HG03442 (cell line): ENCODE data around the gene DNAH2.

ENCODE experiments used
- ATAC-seq: cut with Tn5 transposase; IDR thresholded peaks from one replicate; pipeline ENCODE4 v1.9.1; 2021; ENCODE audit warnings: mild to moderate bottlenecking, moderate library complexity; ENCODE audit not compliant: unreplicated experiment

Gene DNAH2

GRCh38 chr17:7721612-7722011, 4.1 kb downstream of the DNAH2 start:
- ATAC-seq = no peak

- no peak for ATAC-seq
These were observed 10.3 kb downstream of the DNAH2 start for GRCh38 chr17:7727886-7728285.

GRCh38 chr17:7729816-7730215, 12.3 kb downstream of the DNAH2 start:
- no peak for ATAC-seq

DNA sequence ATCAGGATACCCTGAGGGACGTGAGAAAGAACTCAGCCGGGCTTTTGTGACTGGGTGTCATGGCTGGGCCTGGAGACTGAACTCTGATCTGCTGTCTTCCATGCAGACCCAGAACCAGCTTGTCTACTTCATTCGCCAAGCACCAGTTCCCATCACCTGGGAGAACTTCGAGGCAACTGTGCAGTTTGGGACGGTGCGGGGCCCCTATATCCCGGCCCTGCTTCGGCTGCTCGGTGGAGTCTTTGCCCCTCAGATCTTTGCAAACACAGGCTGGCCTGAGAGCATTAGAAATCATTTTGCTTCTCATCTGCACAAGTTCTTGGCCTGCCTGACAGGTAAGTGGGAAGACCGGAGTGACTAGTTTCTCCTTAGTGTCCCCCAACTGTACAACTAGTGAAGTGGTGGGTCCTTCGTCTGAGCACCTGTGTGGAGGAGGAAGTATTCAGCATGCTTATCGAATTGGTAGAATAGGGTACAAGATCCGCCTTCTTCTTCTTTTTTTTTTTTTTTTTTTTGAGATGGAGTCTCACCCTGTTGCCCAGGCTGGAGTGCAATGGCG, 15.5 kb downstream of the DNAH2 start:
- ATAC-seq = no peak

GRCh38 chr17:7737601-7738000, 20.1 kb downstream of the DNAH2 start:
- ATAC-seq = no peak

GRCh38 chr17:7739746-7740145, 22.2 kb downstream of the DNAH2 start:
- ATAC-seq = no peak

GRCh38 chr17:7740481-7741001, 23.0 kb downstream of the DNAH2 start:
- no peak for ATAC-seq

- ATAC-seq = no peak
These were observed 25.2 kb downstream of the DNAH2 start for GRCh38 chr17:7742729-7743128.

DNA sequence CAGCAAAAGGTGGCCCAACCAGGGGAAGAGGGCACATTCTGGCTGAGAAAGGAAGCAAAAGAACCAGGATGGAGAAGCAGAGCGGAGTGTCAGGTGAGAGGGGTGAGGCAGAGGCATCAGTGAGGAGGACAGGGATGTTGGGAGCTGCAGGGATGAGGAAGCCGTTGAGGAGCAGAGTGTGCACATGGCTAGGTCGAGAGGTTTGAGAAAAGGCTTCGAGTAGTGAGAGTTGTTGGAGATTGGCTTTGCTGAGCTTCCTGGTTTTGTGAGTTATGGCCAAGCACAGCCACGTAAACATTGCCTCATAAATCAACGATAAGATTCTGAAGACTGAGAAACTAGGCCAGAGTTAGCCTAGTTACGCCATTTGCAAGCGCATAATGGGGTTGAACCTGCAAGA, 26.9 kb downstream of the DNAH2 start:
- ATAC-seq = no peak

GRCh38 chr17:7745748-7746470, 28.4 kb downstream of the DNAH2 start:
- no peak for ATAC-seq

DNA sequence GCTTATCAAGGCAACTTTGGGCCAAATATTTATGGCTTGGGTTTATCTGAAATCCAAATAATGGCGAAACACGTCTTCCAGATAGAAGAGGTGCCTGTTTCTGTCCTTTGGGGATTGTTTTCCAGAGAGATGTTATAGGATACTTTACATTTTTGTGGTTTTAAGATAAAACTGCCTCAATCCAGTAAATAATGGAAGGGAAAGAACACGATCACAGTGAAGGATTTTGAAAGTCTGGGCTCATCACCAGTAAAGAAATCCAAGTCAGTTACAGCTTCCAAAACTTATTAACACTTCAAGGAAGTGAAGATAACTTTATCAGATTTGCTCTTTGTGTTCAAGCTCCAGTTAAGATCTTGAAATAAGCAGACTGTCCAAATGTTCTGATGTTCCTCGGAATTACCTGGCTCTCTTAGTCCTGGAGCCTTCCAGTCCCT, 30.1 kb downstream of the DNAH2 start:
- ATAC-seq = no peak

DNA sequence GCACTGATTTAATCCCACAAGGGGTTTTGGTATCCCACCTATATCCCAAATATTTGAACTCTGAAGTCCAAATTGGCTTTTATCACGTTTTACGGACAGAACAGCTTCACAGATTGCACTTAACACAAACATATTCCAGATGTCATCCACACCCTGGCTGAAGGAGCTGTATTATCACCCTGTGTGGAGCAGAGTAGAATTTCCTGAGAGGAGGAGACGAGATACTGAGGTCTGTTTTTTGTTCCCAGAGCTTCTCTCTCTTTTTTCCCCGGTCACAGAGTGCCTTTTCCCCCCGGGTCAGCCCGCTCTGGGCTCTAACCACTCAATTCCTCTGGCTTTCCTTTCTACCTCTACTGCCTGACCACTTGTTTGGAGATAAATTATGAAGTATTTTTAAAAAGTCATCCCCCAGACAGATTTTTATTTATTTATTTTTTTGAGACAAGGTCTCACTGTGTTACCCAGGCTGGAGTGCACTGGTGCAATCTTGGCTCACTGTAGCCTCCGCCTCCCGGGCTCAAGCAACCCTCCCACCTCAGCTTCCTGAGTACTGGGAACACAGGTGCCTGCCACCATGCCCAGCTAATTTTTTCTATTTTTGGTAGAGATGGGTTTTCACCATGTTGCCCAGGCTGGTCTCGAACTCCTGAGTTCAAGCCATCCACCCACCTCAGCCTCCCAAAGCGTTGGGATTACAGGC, 30.7 kb downstream of the DNAH2 start:
- ATAC-seq = no peak

DNA sequence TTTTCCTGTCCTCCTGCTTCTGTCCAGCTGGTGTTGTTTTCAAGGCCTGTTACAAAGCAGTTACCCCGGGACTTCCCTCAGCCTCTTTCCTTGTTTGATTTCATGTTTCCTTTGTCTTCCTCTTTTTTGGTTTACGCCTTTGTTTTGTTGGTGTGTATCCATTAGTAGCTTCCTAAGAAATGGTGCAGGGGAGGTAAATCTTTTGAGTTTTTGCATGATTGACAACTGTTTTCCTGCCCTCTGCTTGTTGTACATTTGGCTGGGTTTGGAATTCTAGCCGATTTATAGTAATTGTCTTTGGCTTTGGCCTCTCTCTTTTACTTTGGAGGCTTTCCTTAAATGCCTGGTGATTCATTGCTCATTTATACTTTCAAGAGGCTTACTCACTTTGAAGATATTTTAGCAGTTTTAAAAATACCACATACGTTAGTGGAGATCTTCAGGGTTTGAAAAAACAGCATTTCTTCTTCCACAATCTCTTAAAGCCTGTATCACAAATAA, 32.8 kb downstream of the DNAH2 start:
- ATAC-seq = no peak

- no peak for ATAC-seq
These were observed 37.1 kb downstream of the DNAH2 start for GRCh38 chr17:7754656-7755055.

GRCh38 chr17:7755095-7755890, 37.7 kb downstream of the DNAH2 start:
- ATAC-seq = no peak

- ATAC-seq = no peak
These were observed 39.4 kb downstream of the DNAH2 start for GRCh38 chr17:7756968-7757367.

DNA sequence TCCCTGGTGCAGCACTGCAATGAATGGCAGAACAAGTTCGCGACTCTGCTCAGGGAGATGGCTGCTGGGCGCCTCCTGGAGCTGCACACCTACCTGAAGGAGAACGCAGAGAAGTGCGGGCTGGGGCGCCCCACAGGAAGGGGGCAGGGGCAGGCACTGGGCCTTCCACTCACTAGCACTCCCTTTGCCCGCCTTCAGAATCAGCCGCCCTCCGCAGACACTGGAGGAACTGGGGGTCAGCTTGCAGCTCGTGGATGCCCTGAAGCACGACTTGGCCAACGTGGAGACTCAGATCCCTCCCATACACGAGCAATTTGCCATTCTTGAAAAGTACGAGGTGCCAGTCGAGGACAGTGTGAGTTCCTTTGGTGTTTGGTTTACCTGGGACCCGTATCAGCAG, 46.4 kb downstream of the DNAH2 start:
- ATAC-seq = no peak

- ATAC-seq = no peak
These were observed 49.5 kb downstream of the DNAH2 start for GRCh38 chr17:7767004-7767403.

DNA sequence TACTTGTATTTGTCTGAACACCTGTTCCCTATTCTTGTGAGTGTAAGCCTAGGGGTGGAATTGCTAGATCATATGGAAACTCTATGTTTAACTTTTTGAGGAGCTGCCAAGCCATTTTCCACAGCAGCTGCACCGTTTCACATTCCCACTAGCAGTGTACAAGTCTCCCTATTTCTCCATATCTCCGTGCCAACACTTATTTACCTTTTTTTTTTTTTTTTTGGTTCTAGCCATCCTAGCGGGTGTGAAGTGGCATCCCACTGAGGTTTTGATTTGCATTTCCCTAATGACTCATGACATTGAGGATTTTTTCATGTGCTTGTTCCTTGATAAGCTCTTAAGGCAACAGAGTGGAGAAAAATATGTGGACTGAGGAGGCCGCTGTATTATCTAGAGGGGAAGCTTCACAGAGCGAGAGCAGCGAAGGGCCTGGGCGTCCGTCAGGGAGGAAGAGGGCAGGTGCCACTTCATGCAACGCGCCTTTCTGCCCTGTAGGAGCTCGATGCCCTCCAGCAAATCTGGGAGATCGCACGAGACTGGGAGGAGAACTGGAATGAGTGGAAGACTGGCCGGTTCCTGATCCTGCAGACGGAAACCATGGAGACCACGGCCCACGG, 50.0 kb downstream of the DNAH2 start:
- ATAC-seq = no peak

- no peak for ATAC-seq
These were observed 52.3 kb downstream of the DNAH2 start for GRCh38 chr17:7769854-7770253.
